ENCODE measurements around the gene P2RX4. TPM values are rescaled to one million over a fixed set of nuclear protein-coding genes. Genes with fewer than 3 reads are reported as not detected.
"Not testable (repeated sequence)": the region's sequence is repeated elsewhere in the genome, so short reads cannot be mapped to it uniquely, and the experiment has no call there.

The P2RX4 gene
- polyA plus RNA-seq, 6 donors from 2014 or later, result 11.2 to 23.3 (median 15.6) TPM

GRCh38 chr12:121264135-121264534 lies 54.2 kb downstream of the P2RX4 start:
- no peak for ATAC-seq (ENCODE audit: low read depth in 2 of 2)
- no peak for DNase-seq
- H3K27me3 Mint-ChIP-seq, result no peaks in the 10 kb centered on the region
- no peak overlapping the region for H3K27ac Mint-ChIP-seq
- no peaks in the 10 kb centered on the region for H3K4me1 Mint-ChIP-seq
- H3K4me3 Mint-ChIP-seq, result no peak overlapping the region
- no peaks in the 10 kb centered on the region for H3K9me3 Mint-ChIP-seq
- peaks cover 15 to 20% of the 10 kb centered on the region in 2 donors for H3K36me3 Mint-ChIP-seq

- DNase-seq, result no peak
- H3K4me3 Mint-ChIP-seq, result no peak overlapping the region
- H3K9me3 Mint-ChIP-seq, result no peaks in the 10 kb centered on the region
- no peaks in the 10 kb centered on the region for H3K4me1 Mint-ChIP-seq
- H3K36me3 Mint-ChIP-seq, result peaks cover 15 to 16% of the 10 kb centered on the region in 2 donors
- H3K27me3 Mint-ChIP-seq, result no peaks in the 10 kb centered on the region
- peak overlapping the region in 3 of 6 donors; percentile 11 to 86 (median 43) for H3K27ac Mint-ChIP-seq
- ATAC-seq (ENCODE audit: low read depth in 2 of 2), result no peak
These were observed 55.1 kb downstream of the P2RX4 start for GRCh38 chr12:121264951-121265515.

- no peaks in the 10 kb centered on the region for H3K9me3 Mint-ChIP-seq
- no peak overlapping the region for H3K4me3 Mint-ChIP-seq
- H3K4me1 Mint-ChIP-seq, result peaks cover 0 to 1% (median 0%) of the 10 kb centered on the region in 3 donors
- no peak for ATAC-seq (ENCODE audit: low read depth in 2 of 2)
- H3K36me3 Mint-ChIP-seq, result peaks cover 5 to 10% of the 10 kb centered on the region in 2 donors
- DNase-seq, result no peak
- H3K27me3 Mint-ChIP-seq, result no peaks in the 10 kb centered on the region
- no peak overlapping the region for H3K27ac Mint-ChIP-seq
These were observed 57.9 kb downstream of the P2RX4 start for GRCh38 chr12:121267822-121268221.

GRCh38 chr12:121273364-121273896 lies 63.5 kb downstream of the P2RX4 start:
- H3K27me3 Mint-ChIP-seq, result no peaks in the 10 kb centered on the region
- H3K36me3 Mint-ChIP-seq, result peaks cover 5 to 10% of the 10 kb centered on the region in 2 donors
- no peak for ATAC-seq (ENCODE audit: low read depth in 2 of 2)
- no peaks in the 10 kb centered on the region for H3K9me3 Mint-ChIP-seq
- H3K4me3 Mint-ChIP-seq, result no peak overlapping the region
- DNase-seq, result no peak
- H3K4me1 Mint-ChIP-seq, result peaks cover 0 to 8% (median 2%) of the 10 kb centered on the region in 3 donors
- H3K27ac Mint-ChIP-seq, result peak overlapping the region in 2 of 6 donors; percentile 36 to 37

GRCh38 chr12:121274036-121274763 lies 64.3 kb downstream of the P2RX4 start:
- Mint-ChIP-seq H3K27ac (peak overlapping the region in 1 of 6 donors; percentile 36), H3K9me3 (no peaks in the 10 kb centered on the region), H3K4me3 (no peak overlapping the region), H3K36me3 (peaks cover 5 to 10% of the 10 kb centered on the region in 2 donors), H3K4me1 (peaks cover 0 to 8% (median 2%) of the 10 kb centered on the region in 3 donors), H3K27me3 (no peaks in the 10 kb centered on the region)
- DNase-seq (no peak), ATAC-seq (ENCODE audit: low read depth in 2 of 2) (no peak)

- H3K4me1 Mint-ChIP-seq, result peaks cover 0 to 11% (median 2%) of the 10 kb centered on the region in 3 donors
- peaks cover 0 to 5% of the 10 kb centered on the region in 2 donors for H3K36me3 Mint-ChIP-seq
- no peaks in the 10 kb centered on the region for H3K9me3 Mint-ChIP-seq
- peak overlapping the region in 2 of 6 donors; percentile 54 to 57 for H3K27ac Mint-ChIP-seq
- H3K4me3 Mint-ChIP-seq, result no peak overlapping the region
- no peaks in the 10 kb centered on the region for H3K27me3 Mint-ChIP-seq
- ATAC-seq (ENCODE audit: low read depth in 2 of 2), result no peak
- DNase-seq, result no peak
These were observed 67.4 kb downstream of the P2RX4 start for GRCh38 chr12:121277374-121277759.

- peaks cover 0 to 5% of the 10 kb centered on the region in 2 donors for H3K36me3 Mint-ChIP-seq
- H3K9me3 Mint-ChIP-seq, result no peaks in the 10 kb centered on the region
- peaks cover 0 to 7% (median 2%) of the 10 kb centered on the region in 3 donors for H3K4me1 Mint-ChIP-seq
- H3K27ac Mint-ChIP-seq, result no peak overlapping the region
- ATAC-seq (ENCODE audit: low read depth in 2 of 2), result no peak
- H3K4me3 Mint-ChIP-seq, result no peak overlapping the region
- H3K27me3 Mint-ChIP-seq, result no peaks in the 10 kb centered on the region
- DNase-seq, result no peak
These were observed 68.5 kb downstream of the P2RX4 start for GRCh38 chr12:121278169-121279070.

GRCh38 chr12:121279071-121279375 lies 69.1 kb downstream of the P2RX4 start:
- Mint-ChIP-seq H3K27me3 (no peaks in the 10 kb centered on the region), H3K27ac (no peak overlapping the region), H3K9me3 (no peaks in the 10 kb centered on the region), H3K4me1 (peaks cover 0 to 7% (median 2%) of the 10 kb centered on the region in 3 donors), H3K36me3 (peaks cover 0 to 5% of the 10 kb centered on the region in 2 donors), H3K4me3 (no peak overlapping the region)
- DNase-seq, result no peak
- no peak for ATAC-seq (ENCODE audit: low read depth in 2 of 2)

GRCh38 chr12:121279507-121279915 lies 69.6 kb downstream of the P2RX4 start:
- peaks cover 0 to 5% of the 10 kb centered on the region in 2 donors for H3K36me3 Mint-ChIP-seq
- H3K27me3 Mint-ChIP-seq, result no peaks in the 10 kb centered on the region
- no peaks in the 10 kb centered on the region for H3K9me3 Mint-ChIP-seq
- H3K27ac Mint-ChIP-seq, result no peak overlapping the region
- no peak overlapping the region for H3K4me3 Mint-ChIP-seq
- H3K4me1 Mint-ChIP-seq, result peaks cover 0 to 7% (median 2%) of the 10 kb centered on the region in 3 donors
- ATAC-seq (ENCODE audit: low read depth in 2 of 2) (no peak), DNase-seq (no peak)

GRCh38 chr12:121280531-121280930 lies 70.6 kb downstream of the P2RX4 start:
- not testable (repeated sequence) for H3K36me3 Mint-ChIP-seq; H3K9me3 Mint-ChIP-seq; H3K4me1 Mint-ChIP-seq; H3K27ac Mint-ChIP-seq; H3K27me3 Mint-ChIP-seq; DNase-seq; ATAC-seq (ENCODE audit: low read depth in 2 of 2); H3K4me3 Mint-ChIP-seq

- H3K27me3 Mint-ChIP-seq; H3K9me3 Mint-ChIP-seq; DNase-seq; H3K36me3 Mint-ChIP-seq; H3K4me1 Mint-ChIP-seq; ATAC-seq (ENCODE audit: low read depth in 2 of 2); H3K4me3 Mint-ChIP-seq; H3K27ac Mint-ChIP-seq: not testable (repeated sequence)
These were observed 71.2 kb downstream of the P2RX4 start for GRCh38 chr12:121281116-121281515.

- Mint-ChIP-seq H3K4me3 (no peak overlapping the region), H3K27me3 (no peaks in the 10 kb centered on the region), H3K4me1 (peaks cover 0 to 6% (median 0%) of the 10 kb centered on the region in 3 donors), H3K36me3 (peaks cover 0 to 3% of the 10 kb centered on the region in 2 donors), H3K27ac (peak overlapping the region in 2 of 6 donors; percentile 52 to 53), H3K9me3 (no peaks in the 10 kb centered on the region)
- ATAC-seq (ENCODE audit: low read depth in 2 of 2), result no peak
- DNase-seq, result no peak
These were observed 72.3 kb downstream of the P2RX4 start for GRCh38 chr12:121282072-121282742.

- not testable (repeated sequence) for H3K27me3 Mint-ChIP-seq, H3K36me3 Mint-ChIP-seq
These were observed 73.0 kb downstream of the P2RX4 start for GRCh38 chr12:121282910-121283309.

More at GRCh38 chr12:121282910-121283309, 73.0 kb downstream of the P2RX4 start:
- DNase-seq; ATAC-seq (ENCODE audit: low read depth in 2 of 2); H3K9me3 Mint-ChIP-seq; H3K27ac Mint-ChIP-seq; H3K4me3 Mint-ChIP-seq; H3K4me1 Mint-ChIP-seq: not testable (repeated sequence)

All from naive B cell (primary cell).